A549 (cell line): ENCODE results near the gene BCL2. TPM values are rescaled to one million over a fixed set of nuclear protein-coding genes. Genes with fewer than 3 reads are reported as not detected.

Experiments used
- ATAC-seq, 2 experiments: fragments of 200-7000 bp in 1 of 2; fragments of >200 bp in 1 of 2; cut with Nextera tagmentation in 1 of 2; cut with Tn5 transposase in 1 of 2; 3 replicates each; pipeline versions ENCODE4 v1.8.0 to v1.9.1; 2018 to 2020; ENCODE audit warnings: mild to moderate bottlenecking in 1 of 2, moderate library complexity in 1 of 2
- CTCF ChIA-PET: fragments of 300-600 bp; sonication (Branson Sonifier 250); formaldehyde crosslinking; extraction: SDS; loops from one replicate; lab custom pipeline; 2021; ENCODE audit warnings: antibody characterized with exemption, inconsistent platforms; lab: Yijun Ruan, JAX
- POLR2A ChIA-PET: fragments of 350-600 bp; formaldehyde crosslinking; extraction: SDS; loops from one replicate; lab custom pipeline; 2021; ENCODE audit warnings: antibody characterized with exemption, inconsistent platforms; lab: Yijun Ruan, JAX
- DNase-seq, 2 experiments: peaks; one replicate each; pipeline versions ENCODE4 v3.0.0 to v3.0.0-alpha.2; 2011 to 2016; ENCODE audit warnings: low read depth in 1 of 2, low spot score in 1 of 2
- FAIRE-seq: peaks from 2 replicates; lab custom pipeline; 2011; peaks lifted over from hg19 to GRCh38; lab: Jason Lieb, UNC
- H3K27ac ChIP-seq, 2 experiments: fragments of >200 bp; sonication (Bioruptor Twin); formaldehyde crosslinking; 3 replicates each; pipeline ENCODE4 v1.5.1; 2016 to 2017
- H3K4me1 ChIP-seq: fragments of >200 bp; sonication (Bioruptor Twin); formaldehyde crosslinking; 3 replicates; pipeline ENCODE4 v1.6.1; 2016
- H3K4me2 ChIP-seq: fragments of >200 bp; sonication (Bioruptor Twin); formaldehyde crosslinking; 3 replicates; pipeline ENCODE4 v1.6.1; 2016
- H3K4me3 ChIP-seq: fragments of >200 bp; sonication (Bioruptor Twin); formaldehyde crosslinking; 3 replicates; pipeline ENCODE4 v1.5.1; 2016
- H3K9me3 ChIP-seq: fragments of >200 bp; sonication (Bioruptor Twin); formaldehyde crosslinking; 3 replicates; pipeline ENCODE4 v1.6.1; 2016
- BHLHE40 ChIP-seq: IDR thresholded peaks from 2 replicates; pipeline ENCODE4 v1.6.1; 2012; ENCODE audit warnings: low read depth, low read length, inconsistent platforms
- EHMT2 ChIP-seq: fragments of 200-600 bp; sonication (generic); IDR thresholded peaks from 2 replicates; pipeline ENCODE4 v1.6.1; 2016; ENCODE audit warnings: antibody characterized with exemption, low read depth, mild to moderate bottlenecking, moderate library complexity
- FOSL2 ChIP-seq, 2 experiments: fragments of 450-650 bp in 1 of 2; fragments of >200 bp in 1 of 2; sonication (Bioruptor Twin) in 1 of 2; formaldehyde crosslinking; IDR thresholded peaks; 2 replicates each; pipeline versions ENCODE4 v1.5.0 to v1.6.1; 2016 to 2020; ENCODE audit warnings: mild to moderate bottlenecking in 1 of 2, moderate library complexity in 1 of 2
- FOXS1 ChIP-seq: fragments of 250-450 bp; sonication (Bioruptor Pico); IDR thresholded peaks from 2 replicates; pipeline ENCODE4 v1.5.0; 2020; ENCODE audit warnings: mild to moderate bottlenecking, moderate library complexity
- HDAC2 ChIP-seq: fragments of 200-600 bp; sonication (generic); IDR thresholded peaks from 2 replicates; pipeline ENCODE4 v1.6.1; 2016
- HEYL ChIP-seq: fragments of 250-450 bp; sonication (Bioruptor Pico); IDR thresholded peaks from 2 replicates; pipeline ENCODE4 v1.8.0; 2021; ENCODE audit warnings: mild to moderate bottlenecking, moderate library complexity
- HOXB5 ChIP-seq: fragments of 250-450 bp; sonication (Bioruptor Pico); IDR thresholded peaks from 2 replicates; pipeline ENCODE4 v1.5.0; 2020; ENCODE audit warnings: mild to moderate bottlenecking, moderate library complexity
- JUN ChIP-seq, 2 experiments: fragments of >200 bp; sonication (Bioruptor Twin); formaldehyde crosslinking; IDR thresholded peaks; 2 replicates in 1 of 2; 3 replicates in 1 of 2; pipeline ENCODE4 v1.6.1; 2016 to 2017
- KDM5A ChIP-seq: fragments of 200-600 bp; sonication (generic); IDR thresholded peaks from 2 replicates; pipeline ENCODE4 v1.6.1; 2016; ENCODE audit warnings: antibody characterized with exemption, mild to moderate bottlenecking
- MAFK ChIP-seq: fragments of 450-650 bp; IDR thresholded peaks from 2 replicates; pipeline ENCODE4 v1.6.1; 2014; ENCODE audit not compliant: partially characterized antibody
- NPAS2 ChIP-seq: fragments of 250-450 bp; sonication (Bioruptor Pico); IDR thresholded peaks from 2 replicates; pipeline ENCODE4 v1.8.0; 2022; ENCODE audit warnings: mild to moderate bottlenecking, moderate library complexity, borderline replicate concordance
- NR3C1 ChIP-seq: fragments of >200 bp; sonication (Bioruptor Twin); formaldehyde crosslinking; IDR thresholded peaks from 3 replicates; pipeline ENCODE4 v1.6.1; 2017
- PHF8 ChIP-seq: fragments of 200-600 bp; sonication (generic); IDR thresholded peaks from 2 replicates; pipeline ENCODE4 v1.6.1; 2016; ENCODE audit warnings: low read depth, mild to moderate bottlenecking, antibody characterized with exemption, moderate library complexity, borderline replicate concordance
- POLR2A ChIP-seq: IDR thresholded peaks from 2 replicates; pipeline ENCODE4 v1.6.1; 2012; ENCODE audit warnings: mild to moderate bottlenecking, low read length
- SMC3 ChIP-seq: fragments of >200 bp; sonication (Bioruptor Twin); formaldehyde crosslinking; IDR thresholded peaks from 3 replicates; pipeline ENCODE4 v1.6.1; 2018; ENCODE audit warnings: inconsistent platforms
- SREBF2 ChIP-seq: fragments of 450-650 bp; IDR thresholded peaks from 2 replicates; pipeline ENCODE4 v1.6.1; 2014; ENCODE audit warnings: mild to moderate bottlenecking, moderate library complexity
- TP53 ChIP-seq: fragments of 250-450 bp; sonication (Bioruptor Pico); IDR thresholded peaks from 2 replicates; pipeline ENCODE4 v1.5.0; 2021; ENCODE audit warnings: mild to moderate bottlenecking, moderate library complexity
- WGBS: methylation state at CpG from one replicate; pipeline ENCODE4 v1.1.6; 2017; ENCODE audit errors: missing lambda C conversion rate; 5-methylcytosine and 5-hydroxymethylcytosine counted together
- polyA plus RNA-seq, 4 experiments: library from polyadenylated mRNA; depleted of rRNA in 3 of 4; stranded (reverse); fragments of >200 nt; fragmentation: RNase III in 1 of 4; extraction: RNeasy Plus Mini Kit Qiagen cat#74134 plus additional on column Dnase treatment in 1 of 4; gene quantifications; 2 replicates in 3 of 4; 3 replicates in 1 of 4; pipeline ENCODE4 v1.2.3, GENCODE V29; 2011 to 2017
- TF ChIP-seq, protein P1 (sequence below): IDR thresholded peaks from 2 replicates; pipeline ENCODE4 v1.6.1; 2012; ENCODE audit warnings: low read depth, borderline replicate concordance
- TF ChIP-seq, protein P2 (sequence below): fragments of >200 bp; sonication (Bioruptor Twin); formaldehyde crosslinking; IDR thresholded peaks from 3 replicates; pipeline ENCODE4 v1.5.1; 2016
- TF ChIP-seq, protein P3 (sequence below): fragments of 200-600 bp; sonication (generic); IDR thresholded peaks from 2 replicates; pipeline ENCODE4 v1.6.1; 2016; ENCODE audit warnings: antibody characterized with exemption, mild to moderate bottlenecking, moderate library complexity
- TF ChIP-seq, protein P4 (sequence below): fragments of 150-350 bp; IDR thresholded peaks from 2 replicates; pipeline ENCODE4 v1.6.1; 2014; ENCODE audit warnings: low read depth, mild to moderate bottlenecking, low read length

The BCL2 gene
- polyA plus RNA-seq, 2 of the 4 experiments (the other 2 are of a cell fraction) = 0.50 to 0.61 TPM

DNA sequence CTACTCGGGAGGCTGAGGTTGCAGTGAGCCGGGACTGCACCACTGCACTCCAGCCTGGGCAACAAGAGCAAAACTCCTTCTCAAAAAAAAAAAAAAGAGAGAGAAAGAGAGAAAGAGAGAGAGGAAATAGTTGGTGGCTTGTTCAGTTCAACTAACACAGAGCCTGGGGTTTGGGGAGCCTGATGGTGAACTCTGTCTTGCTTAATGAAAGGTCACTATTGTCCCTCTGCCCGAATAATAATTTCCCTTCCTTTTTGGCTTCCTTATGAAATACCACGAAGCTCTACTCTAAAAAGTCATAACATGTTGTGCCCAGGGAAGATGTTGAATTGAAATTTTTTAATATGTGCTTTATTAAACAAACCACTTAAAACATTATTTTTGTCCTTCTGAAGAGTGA lies 17.3 kb downstream of the BCL2 start:
- ATAC-seq (no peak), DNase-seq (no peak), FAIRE-seq (no peak)
- TF ChIP-seq BHLHE40 (no peak), PHF8 (no peak), SREBF2 (no peak), HOXB5 (CRISPR knock-in tag) (no peak), EHMT2 (no peak), POLR2A (no peak), JUN (IDR thresholded peaks at IDR 0.05) (no peak)
- TF ChIP-seq, protein P1, sequence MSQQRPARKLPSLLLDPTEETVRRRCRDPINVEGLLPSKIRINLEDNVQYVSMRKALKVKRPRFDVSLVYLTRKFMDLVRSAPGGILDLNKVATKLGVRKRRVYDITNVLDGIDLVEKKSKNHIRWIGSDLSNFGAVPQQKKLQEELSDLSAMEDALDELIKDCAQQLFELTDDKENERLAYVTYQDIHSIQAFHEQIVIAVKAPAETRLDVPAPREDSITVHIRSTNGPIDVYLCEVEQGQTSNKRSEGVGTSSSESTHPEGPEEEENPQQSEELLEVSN = no peak
- no peaks in the 10 kb centered on the region for H3K4me1 ChIP-seq
- H3K4me2 ChIP-seq = no peak overlapping the region
- CTCF ChIA-PET = interaction anchor here (1.2 kb wide), 1 partner anchor 21 kb away, joined by 3 read pairs; no protein-coding TSS in a partner anchor
- POLR2A ChIA-PET = no interaction called here
- no peak overlapping the region for H3K27ac ChIP-seq
- 29% methylated on average over 4 of the region's 4 CpGs for WGBS
- no peaks in the 10 kb centered on the region for H3K9me3 ChIP-seq
- H3K4me3 ChIP-seq = no peak overlapping the region

DNA sequence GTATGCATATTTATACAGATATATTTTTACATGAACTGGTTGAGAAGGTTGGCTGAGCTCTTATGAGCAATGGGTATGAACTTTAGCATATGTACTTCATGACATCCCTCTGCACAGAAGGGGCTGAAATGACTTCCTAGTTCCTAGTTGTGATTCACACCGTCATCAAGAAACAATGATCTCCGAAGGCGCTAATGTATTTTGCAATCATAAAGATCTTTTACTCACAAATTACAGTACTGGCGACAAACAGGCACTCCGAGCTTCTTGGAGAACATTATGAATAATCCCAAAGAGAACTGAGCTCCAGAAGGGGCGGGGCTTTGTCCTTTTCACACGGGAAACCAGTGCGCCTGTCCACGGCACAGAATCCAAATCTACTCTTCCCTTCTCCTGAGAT lies 18.1 kb downstream of the BCL2 start:
- no peak overlapping the region for H3K4me2 ChIP-seq
- H3K9me3 ChIP-seq = no peaks in the 10 kb centered on the region
- FAIRE-seq (no peak), DNase-seq (no peak), ATAC-seq (no peak)
- no peaks in the 10 kb centered on the region for H3K4me1 ChIP-seq
- WGBS = 65% methylated on average over 9 of the region's 9 CpGs
- CTCF ChIA-PET = interaction anchor here (1.2 kb wide), 1 partner anchor 20 kb away, joined by 3 read pairs; no protein-coding TSS in a partner anchor
- POLR2A ChIA-PET = no interaction called here
- no peak overlapping the region for H3K27ac ChIP-seq
- TF ChIP-seq HEYL (CRISPR knock-in tag) = no peak
- TF ChIP-seq KDM5A = no peak
- no peak for TF ChIP-seq NR3C1
- no peak for TF ChIP-seq EHMT2
- TF ChIP-seq HDAC2 = no peak
- TF ChIP-seq MAFK = no peak
- TF ChIP-seq, protein P2, sequence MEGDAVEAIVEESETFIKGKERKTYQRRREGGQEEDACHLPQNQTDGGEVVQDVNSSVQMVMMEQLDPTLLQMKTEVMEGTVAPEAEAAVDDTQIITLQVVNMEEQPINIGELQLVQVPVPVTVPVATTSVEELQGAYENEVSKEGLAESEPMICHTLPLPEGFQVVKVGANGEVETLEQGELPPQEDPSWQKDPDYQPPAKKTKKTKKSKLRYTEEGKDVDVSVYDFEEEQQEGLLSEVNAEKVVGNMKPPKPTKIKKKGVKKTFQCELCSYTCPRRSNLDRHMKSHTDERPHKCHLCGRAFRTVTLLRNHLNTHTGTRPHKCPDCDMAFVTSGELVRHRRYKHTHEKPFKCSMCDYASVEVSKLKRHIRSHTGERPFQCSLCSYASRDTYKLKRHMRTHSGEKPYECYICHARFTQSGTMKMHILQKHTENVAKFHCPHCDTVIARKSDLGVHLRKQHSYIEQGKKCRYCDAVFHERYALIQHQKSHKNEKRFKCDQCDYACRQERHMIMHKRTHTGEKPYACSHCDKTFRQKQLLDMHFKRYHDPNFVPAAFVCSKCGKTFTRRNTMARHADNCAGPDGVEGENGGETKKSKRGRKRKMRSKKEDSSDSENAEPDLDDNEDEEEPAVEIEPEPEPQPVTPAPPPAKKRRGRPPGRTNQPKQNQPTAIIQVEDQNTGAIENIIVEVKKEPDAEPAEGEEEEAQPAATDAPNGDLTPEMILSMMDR = no peak
- TF ChIP-seq TP53 = no peak
- TF ChIP-seq FOXS1 = no peak
- TF ChIP-seq, protein P3, sequence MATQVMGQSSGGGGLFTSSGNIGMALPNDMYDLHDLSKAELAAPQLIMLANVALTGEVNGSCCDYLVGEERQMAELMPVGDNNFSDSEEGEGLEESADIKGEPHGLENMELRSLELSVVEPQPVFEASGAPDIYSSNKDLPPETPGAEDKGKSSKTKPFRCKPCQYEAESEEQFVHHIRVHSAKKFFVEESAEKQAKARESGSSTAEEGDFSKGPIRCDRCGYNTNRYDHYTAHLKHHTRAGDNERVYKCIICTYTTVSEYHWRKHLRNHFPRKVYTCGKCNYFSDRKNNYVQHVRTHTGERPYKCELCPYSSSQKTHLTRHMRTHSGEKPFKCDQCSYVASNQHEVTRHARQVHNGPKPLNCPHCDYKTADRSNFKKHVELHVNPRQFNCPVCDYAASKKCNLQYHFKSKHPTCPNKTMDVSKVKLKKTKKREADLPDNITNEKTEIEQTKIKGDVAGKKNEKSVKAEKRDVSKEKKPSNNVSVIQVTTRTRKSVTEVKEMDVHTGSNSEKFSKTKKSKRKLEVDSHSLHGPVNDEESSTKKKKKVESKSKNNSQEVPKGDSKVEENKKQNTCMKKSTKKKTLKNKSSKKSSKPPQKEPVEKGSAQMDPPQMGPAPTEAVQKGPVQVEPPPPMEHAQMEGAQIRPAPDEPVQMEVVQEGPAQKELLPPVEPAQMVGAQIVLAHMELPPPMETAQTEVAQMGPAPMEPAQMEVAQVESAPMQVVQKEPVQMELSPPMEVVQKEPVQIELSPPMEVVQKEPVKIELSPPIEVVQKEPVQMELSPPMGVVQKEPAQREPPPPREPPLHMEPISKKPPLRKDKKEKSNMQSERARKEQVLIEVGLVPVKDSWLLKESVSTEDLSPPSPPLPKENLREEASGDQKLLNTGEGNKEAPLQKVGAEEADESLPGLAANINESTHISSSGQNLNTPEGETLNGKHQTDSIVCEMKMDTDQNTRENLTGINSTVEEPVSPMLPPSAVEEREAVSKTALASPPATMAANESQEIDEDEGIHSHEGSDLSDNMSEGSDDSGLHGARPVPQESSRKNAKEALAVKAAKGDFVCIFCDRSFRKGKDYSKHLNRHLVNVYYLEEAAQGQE = no peak
- TF ChIP-seq NPAS2 (CRISPR knock-in tag) = no peak
- no peak for TF ChIP-seq FOSL2 (IDR thresholded peaks at IDR 0.05)
- TF ChIP-seq FOSL2 (CRISPR knock-in tag; IDR thresholded peaks at IDR 0.05) = no peak
- TF ChIP-seq, protein P4, sequence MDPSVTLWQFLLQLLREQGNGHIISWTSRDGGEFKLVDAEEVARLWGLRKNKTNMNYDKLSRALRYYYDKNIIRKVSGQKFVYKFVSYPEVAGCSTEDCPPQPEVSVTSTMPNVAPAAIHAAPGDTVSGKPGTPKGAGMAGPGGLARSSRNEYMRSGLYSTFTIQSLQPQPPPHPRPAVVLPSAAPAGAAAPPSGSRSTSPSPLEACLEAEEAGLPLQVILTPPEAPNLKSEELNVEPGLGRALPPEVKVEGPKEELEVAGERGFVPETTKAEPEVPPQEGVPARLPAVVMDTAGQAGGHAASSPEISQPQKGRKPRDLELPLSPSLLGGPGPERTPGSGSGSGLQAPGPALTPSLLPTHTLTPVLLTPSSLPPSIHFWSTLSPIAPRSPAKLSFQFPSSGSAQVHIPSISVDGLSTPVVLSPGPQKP = no peak
- no peak for TF ChIP-seq SMC3
- H3K4me3 ChIP-seq = no peak overlapping the region
